ENCODE measurements around the gene MRPL39.

MRPL39 gene

GRCh38 chr21:25555492-25555891 is 51.8 kb downstream of the MRPL39 start:
- no peaks in the 10 kb centered on the region for H3K9me3 ChIP-seq (ENCODE audit: control insufficient read depth, insufficient read depth, low read length)
- no peak overlapping the region for H3K4me3 ChIP-seq (ENCODE audit: low read length)
- no peaks in the 10 kb centered on the region for H3K27me3 ChIP-seq (ENCODE audit: control insufficient read depth, low read length)
- H3F3A ChIP-seq (ENCODE audit: control insufficient read depth, insufficient read depth), result no peaks in the 10 kb centered on the region
- H3K4me1 ChIP-seq (ENCODE audit: control insufficient read depth, low read length), result peaks cover 9% of the 10 kb centered on the region
- no peaks in the 10 kb centered on the region for H3K79me2 ChIP-seq (ENCODE audit: control insufficient read depth, low read length)
- no peaks in the 10 kb centered on the region for H3K36me3 ChIP-seq (ENCODE audit: control insufficient read depth, low read length)
- TF ChIP-seq EZH2phosphoT487 (IDR thresholded peaks at IDR 0.05; ENCODE audit: borderline replicate concordance, low read length), result no peak
- no peak for TF ChIP-seq CTCF (IDR thresholded peaks at IDR 0.05; ENCODE audit: low read depth, low read length, poor library complexity, severe bottlenecking)
- H3K27ac ChIP-seq (ENCODE audit: low read depth, low read length), result no peak overlapping the region
- H3K4me2 ChIP-seq (ENCODE audit: low read length), result no peak overlapping the region
- H3K9me2 ChIP-seq (replicated peaks; ENCODE audit: control insufficient read depth, low read length), result no peaks in the 10 kb centered on the region
- H4K20me1 ChIP-seq (ENCODE audit: control insufficient read depth, insufficient read depth, low read depth, low read length), result no peaks in the 10 kb centered on the region

GRCh38 chr21:25552856-25553255 is 54.4 kb downstream of the MRPL39 start:
- no peaks in the 10 kb centered on the region for H3K9me3 ChIP-seq (ENCODE audit: control insufficient read depth, insufficient read depth, low read length)
- H3F3A ChIP-seq (ENCODE audit: control insufficient read depth, insufficient read depth), result no peaks in the 10 kb centered on the region
- H3K4me1 ChIP-seq (ENCODE audit: control insufficient read depth, low read length), result no peaks in the 10 kb centered on the region
- no peak overlapping the region for H3K4me3 ChIP-seq (ENCODE audit: low read length)
- no peaks in the 10 kb centered on the region for H3K79me2 ChIP-seq (ENCODE audit: control insufficient read depth, low read length)
- H3K9me2 ChIP-seq (replicated peaks; ENCODE audit: control insufficient read depth, low read length), result no peaks in the 10 kb centered on the region
- no peak overlapping the region for H3K4me2 ChIP-seq (ENCODE audit: low read length)
- H3K27ac ChIP-seq (ENCODE audit: low read depth, low read length), result no peak overlapping the region
- no peaks in the 10 kb centered on the region for H3K27me3 ChIP-seq (ENCODE audit: control insufficient read depth, low read length)
- TF ChIP-seq CTCF (IDR thresholded peaks at IDR 0.05; ENCODE audit: low read depth, low read length, poor library complexity, severe bottlenecking), result no peak
- no peak for TF ChIP-seq EZH2phosphoT487 (IDR thresholded peaks at IDR 0.05; ENCODE audit: borderline replicate concordance, low read length)
- no peaks in the 10 kb centered on the region for H4K20me1 ChIP-seq (ENCODE audit: control insufficient read depth, insufficient read depth, low read depth, low read length)
- no peaks in the 10 kb centered on the region for H3K36me3 ChIP-seq (ENCODE audit: control insufficient read depth, low read length)

GRCh38 chr21:25551569-25551968 is 55.7 kb downstream of the MRPL39 start:
- Histone ChIP-seq H3K4me2 (ENCODE audit: low read length) (no peak overlapping the region), H3K4me3 (ENCODE audit: low read length) (no peak overlapping the region), H3K36me3 (ENCODE audit: control insufficient read depth, low read length) (no peaks in the 10 kb centered on the region), H3F3A (ENCODE audit: control insufficient read depth, insufficient read depth) (no peaks in the 10 kb centered on the region), H3K79me2 (ENCODE audit: control insufficient read depth, low read length) (no peaks in the 10 kb centered on the region), H3K27me3 (ENCODE audit: control insufficient read depth, low read length) (no peaks in the 10 kb centered on the region), H3K9me2 (replicated peaks; ENCODE audit: control insufficient read depth, low read length) (no peaks in the 10 kb centered on the region), H4K20me1 (ENCODE audit: control insufficient read depth, insufficient read depth, low read depth, low read length) (no peaks in the 10 kb centered on the region), H3K9me3 (ENCODE audit: control insufficient read depth, insufficient read depth, low read length) (no peaks in the 10 kb centered on the region), H3K4me1 (ENCODE audit: control insufficient read depth, low read length) (no peaks in the 10 kb centered on the region), H3K27ac (ENCODE audit: low read depth, low read length) (no peak overlapping the region)
- TF ChIP-seq EZH2phosphoT487 (IDR thresholded peaks at IDR 0.05; ENCODE audit: borderline replicate concordance, low read length) (no peak), CTCF (IDR thresholded peaks at IDR 0.05; ENCODE audit: low read depth, low read length, poor library complexity, severe bottlenecking) (no peak)
